SK-N-SH (cell line): ENCODE measurements around the gene RNFT2.

ENCODE experiments used
- EP300 ChIP-seq, 2 experiments: IDR thresholded peaks; 2 replicates each; pipeline versions ENCODE4 v1.4.0 to v1.6.1; 2012; ENCODE audit warnings: borderline replicate concordance in 1 of 2, low read depth in 1 of 2, low read length in 1 of 2
- EZH2phosphoT487 ChIP-seq: fragments of 200-600 bp; sonication (generic); IDR thresholded peaks from 2 replicates; pipeline ENCODE4 v1.6.1; 2017; ENCODE audit warnings: low read depth, mixed run types, mild to moderate bottlenecking, antibody characterized with exemption, moderate library complexity, borderline replicate concordance
- GABPA ChIP-seq: IDR thresholded peaks from 2 replicates; pipeline ENCODE4 v1.4.0; 2012; ENCODE audit warnings: low read depth, mild to moderate bottlenecking
- GATA2 ChIP-seq: sonication (generic); formaldehyde crosslinking; IDR thresholded peaks from 2 replicates; pipeline ENCODE4 v1.5.0; 2020; ENCODE audit warnings: mild to moderate bottlenecking, missing genetic modification reagents
- MXI1 ChIP-seq: IDR thresholded peaks from 2 replicates; pipeline ENCODE4 v1.6.1; 2012; ENCODE audit warnings: mild to moderate bottlenecking, low read depth, low read length, improper control_type of control experiment
- NRF1 ChIP-seq: IDR thresholded peaks from 2 replicates; pipeline ENCODE4 v1.6.1; 2012; ENCODE audit warnings: low read depth, mild to moderate bottlenecking, low read length
- POLR2AphosphoS5 ChIP-seq: IDR thresholded peaks from 2 replicates; pipeline ENCODE4 v1.6.1; 2012; ENCODE audit warnings: low read depth, low read length
- TEAD4 ChIP-seq: IDR thresholded peaks from 2 replicates; pipeline ENCODE4 v1.4.0; 2012; ENCODE audit warnings: mild to moderate bottlenecking, borderline replicate concordance; ENCODE audit not compliant: insufficient read depth
- YY1 ChIP-seq: IDR thresholded peaks from 2 replicates; pipeline ENCODE4 v1.4.0; 2012; ENCODE audit warnings: low read depth, mild to moderate bottlenecking
- TF ChIP-seq, protein P1 (sequence below): fragments of 200-600 bp; sonication (generic); IDR thresholded peaks from 2 replicates; pipeline ENCODE4 v1.6.1; 2017; ENCODE audit warnings: antibody characterized with exemption, mild to moderate bottlenecking, moderate library complexity
- TF ChIP-seq, protein P2 (sequence below): IDR thresholded peaks from 2 replicates; pipeline ENCODE4 v1.4.0; 2012; ENCODE audit warnings: low read depth

DNA sequence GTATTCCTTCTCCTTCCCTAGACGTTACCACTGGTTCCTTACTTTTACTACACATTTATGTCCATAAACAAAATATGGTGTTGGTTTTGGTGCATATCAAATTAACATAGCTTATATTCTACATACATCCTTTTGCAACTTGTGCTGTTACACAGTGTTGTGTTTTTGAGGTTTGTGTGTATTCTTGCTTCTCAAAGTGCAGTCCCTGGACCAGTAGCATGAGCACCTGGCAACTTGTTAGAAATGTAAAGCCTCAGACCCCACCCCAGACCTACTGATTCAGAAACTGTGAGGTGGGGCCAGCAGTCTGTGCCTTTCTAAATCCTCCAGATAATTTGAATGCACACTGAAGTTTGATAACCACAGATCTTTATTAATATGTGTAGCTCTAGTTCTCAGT is 65.9 kb downstream of the RNFT2 start:
- no peak for TF ChIP-seq MXI1
- TF ChIP-seq, protein P1, sequence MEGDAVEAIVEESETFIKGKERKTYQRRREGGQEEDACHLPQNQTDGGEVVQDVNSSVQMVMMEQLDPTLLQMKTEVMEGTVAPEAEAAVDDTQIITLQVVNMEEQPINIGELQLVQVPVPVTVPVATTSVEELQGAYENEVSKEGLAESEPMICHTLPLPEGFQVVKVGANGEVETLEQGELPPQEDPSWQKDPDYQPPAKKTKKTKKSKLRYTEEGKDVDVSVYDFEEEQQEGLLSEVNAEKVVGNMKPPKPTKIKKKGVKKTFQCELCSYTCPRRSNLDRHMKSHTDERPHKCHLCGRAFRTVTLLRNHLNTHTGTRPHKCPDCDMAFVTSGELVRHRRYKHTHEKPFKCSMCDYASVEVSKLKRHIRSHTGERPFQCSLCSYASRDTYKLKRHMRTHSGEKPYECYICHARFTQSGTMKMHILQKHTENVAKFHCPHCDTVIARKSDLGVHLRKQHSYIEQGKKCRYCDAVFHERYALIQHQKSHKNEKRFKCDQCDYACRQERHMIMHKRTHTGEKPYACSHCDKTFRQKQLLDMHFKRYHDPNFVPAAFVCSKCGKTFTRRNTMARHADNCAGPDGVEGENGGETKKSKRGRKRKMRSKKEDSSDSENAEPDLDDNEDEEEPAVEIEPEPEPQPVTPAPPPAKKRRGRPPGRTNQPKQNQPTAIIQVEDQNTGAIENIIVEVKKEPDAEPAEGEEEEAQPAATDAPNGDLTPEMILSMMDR, result no peak
- TF ChIP-seq GABPA, result no peak
- TF ChIP-seq EZH2phosphoT487, result no peak
- TF ChIP-seq TEAD4, result no peak
- TF ChIP-seq NRF1, result no peak
- no peak for TF ChIP-seq GATA2 (CRISPR knock-in tag)
- TF ChIP-seq, protein P2, sequence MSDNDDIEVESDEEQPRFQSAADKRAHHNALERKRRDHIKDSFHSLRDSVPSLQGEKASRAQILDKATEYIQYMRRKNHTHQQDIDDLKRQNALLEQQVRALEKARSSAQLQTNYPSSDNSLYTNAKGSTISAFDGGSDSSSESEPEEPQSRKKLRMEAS, result no peak
- no peak for TF ChIP-seq YY1
- no peak for TF ChIP-seq EP300 (IDR thresholded peaks at IDR 0.05; ENCODE audit: borderline replicate concordance in 1 of 2, low read depth in 1 of 2, low read length in 1 of 2)
- TF ChIP-seq POLR2AphosphoS5, result no peak
